OCI-LY1 (cell line): ENCODE measurements around the gene DSE.

ENCODE experiments used
- H2AFZ ChIP-seq: fragments of 200-600 bp; sonication (generic), shearing (Covaris generic); 2 replicates; pipeline ENCODE4 v1.6.0; 2014; ENCODE audit warnings: antibody characterized with exemption, mild to moderate bottlenecking, low read length
- H3F3A ChIP-seq: fragments of 200-600 bp; sonication (generic), shearing (Covaris generic); 2 replicates; pipeline ENCODE4 v1.6.0; 2014; ENCODE audit warnings: mild to moderate bottlenecking, antibody characterized with exemption, low read length, moderate library complexity; ENCODE audit not compliant: insufficient read depth
- H3K27ac ChIP-seq: fragments of 200-600 bp; sonication (generic); 2 replicates; pipeline ENCODE4 v1.5.1; 2014; ENCODE audit warnings: low read length, mixed run types, mild to moderate bottlenecking, low read depth; ENCODE audit not compliant: poor library complexity, severe bottlenecking
- H3K27me3 ChIP-seq: fragments of 200-600 bp; sonication (generic); 2 replicates; pipeline ENCODE4 v1.6.0; 2014; ENCODE audit warnings: antibody characterized with exemption, mild to moderate bottlenecking, low read length, moderate library complexity; ENCODE audit not compliant: insufficient read depth
- H3K36me3 ChIP-seq: fragments of 200-600 bp; sonication (generic); 2 replicates; pipeline ENCODE4 v1.6.1; 2014; ENCODE audit warnings: mild to moderate bottlenecking, antibody characterized with exemption, low read length, moderate library complexity, mixed read lengths; ENCODE audit not compliant: insufficient read depth
- H3K4me1 ChIP-seq: fragments of 200-600 bp; sonication (generic); 2 replicates; pipeline ENCODE4 v1.5.1; 2014; ENCODE audit warnings: mild to moderate bottlenecking, low read length, moderate library complexity; ENCODE audit not compliant: insufficient read depth, severe bottlenecking
- H3K4me2 ChIP-seq: fragments of 200-600 bp; sonication (generic), shearing (Covaris generic); 2 replicates; pipeline ENCODE4 v1.6.1; 2014; ENCODE audit warnings: low read length
- H3K4me3 ChIP-seq: fragments of 200-600 bp; sonication (generic); 2 replicates; pipeline ENCODE4 v1.5.1; 2014; ENCODE audit warnings: low read length, low read depth, mild to moderate bottlenecking, mixed read lengths; ENCODE audit not compliant: poor library complexity, severe bottlenecking
- H3K79me2 ChIP-seq: fragments of 200-600 bp; shearing (Covaris generic); 2 replicates; pipeline ENCODE4 v1.6.1; 2016; ENCODE audit warnings: mixed run types, low read length, mixed read lengths; ENCODE audit not compliant: insufficient read depth
- H3K9ac ChIP-seq: fragments of 200-600 bp; sonication (generic), shearing (Covaris generic); 2 replicates; pipeline ENCODE4 v1.6.1; 2014; ENCODE audit warnings: mild to moderate bottlenecking, low read length, mixed read lengths
- H3K9me2 ChIP-seq: fragments of 200-600 bp; sonication (generic), shearing (Covaris generic); 2 replicates; pipeline ENCODE4 v1.6.1; 2014; ENCODE audit warnings: low read depth, mild to moderate bottlenecking, low read length, mixed read lengths
- H3K9me3 ChIP-seq: fragments of 200-600 bp; shearing (Covaris generic); 2 replicates; pipeline ENCODE4 v1.6.1; 2014; ENCODE audit warnings: low read length, mixed read lengths
- H4K20me1 ChIP-seq: fragments of 200-600 bp; sonication (generic), shearing (Covaris generic); 2 replicates; pipeline ENCODE4 v1.6.0; 2016; ENCODE audit warnings: mild to moderate bottlenecking, low read length; ENCODE audit not compliant: insufficient read depth
- CTCF ChIP-seq: fragments of 200-600 bp; sonication (generic), shearing (Covaris generic); IDR thresholded peaks from 2 replicates; pipeline ENCODE4 v1.5.1; 2017; ENCODE audit warnings: mild to moderate bottlenecking, antibody characterized with exemption, low read length, moderate library complexity, mixed read lengths
- EZH2 ChIP-seq: fragments of 200-600 bp; sonication (generic), shearing (Covaris generic); IDR thresholded peaks from 2 replicates; pipeline ENCODE4 v1.8.0; 2017; ENCODE audit warnings: borderline replicate concordance, mixed run types, mild to moderate bottlenecking, antibody characterized with exemption, low read length, moderate library complexity, mixed read lengths

Gene DSE

GRCh38 chr6:116408491-116408890, 37.7 kb downstream of the DSE start:
- H3K9me3 ChIP-seq, result no peaks in the 10 kb centered on the region
- no peak overlapping the region for H3K9ac ChIP-seq
- no peaks in the 10 kb centered on the region for H3K27me3 ChIP-seq
- H3K4me1 ChIP-seq, result no peaks in the 10 kb centered on the region
- no peaks in the 10 kb centered on the region for H3F3A ChIP-seq
- H3K36me3 ChIP-seq, result no peaks in the 10 kb centered on the region
- H3K9me2 ChIP-seq, result no peaks in the 10 kb centered on the region
- no peaks in the 10 kb centered on the region for H4K20me1 ChIP-seq
- H3K79me2 ChIP-seq, result no peaks in the 10 kb centered on the region
- H2AFZ ChIP-seq, result no peak overlapping the region
- TF ChIP-seq EZH2, result no peak
- no peak for TF ChIP-seq CTCF
- no peak overlapping the region for H3K27ac ChIP-seq
- H3K4me3 ChIP-seq, result no peak overlapping the region
- no peak overlapping the region for H3K4me2 ChIP-seq

GRCh38 chr6:116409756-116410155, 39.0 kb downstream of the DSE start:
- Histone ChIP-seq H3K9me3 (no peaks in the 10 kb centered on the region), H2AFZ (no peak overlapping the region), H3K9me2 (no peaks in the 10 kb centered on the region), H3K79me2 (no peaks in the 10 kb centered on the region), H3K9ac (no peak overlapping the region), H3F3A (no peaks in the 10 kb centered on the region), H3K27ac (no peak overlapping the region), H3K4me3 (no peak overlapping the region), H4K20me1 (no peaks in the 10 kb centered on the region), H3K36me3 (no peaks in the 10 kb centered on the region), H3K4me1 (no peaks in the 10 kb centered on the region), H3K27me3 (no peaks in the 10 kb centered on the region), H3K4me2 (no peak overlapping the region)
- TF ChIP-seq CTCF (no peak), EZH2 (no peak)

GRCh38 chr6:116411284-116411623, 40.5 kb downstream of the DSE start:
- no peaks in the 10 kb centered on the region for H3F3A ChIP-seq
- no peak overlapping the region for H3K9ac ChIP-seq
- H3K27ac ChIP-seq, result no peak overlapping the region
- no peaks in the 10 kb centered on the region for H4K20me1 ChIP-seq
- H3K4me3 ChIP-seq, result no peak overlapping the region
- no peaks in the 10 kb centered on the region for H3K79me2 ChIP-seq
- no peaks in the 10 kb centered on the region for H3K27me3 ChIP-seq
- no peak overlapping the region for H2AFZ ChIP-seq
- TF ChIP-seq CTCF, result no peak
- no peak for TF ChIP-seq EZH2
- no peaks in the 10 kb centered on the region for H3K9me3 ChIP-seq
- no peaks in the 10 kb centered on the region for H3K9me2 ChIP-seq
- H3K4me2 ChIP-seq, result no peak overlapping the region
- no peaks in the 10 kb centered on the region for H3K4me1 ChIP-seq
- no peaks in the 10 kb centered on the region for H3K36me3 ChIP-seq
